Midbrain (tissue), 1 donor: ENCODE measurements around the gene PARN.
A peak's percentile ranks its signal among the peaks of the same experiment; 100 is the strongest.
"Not testable (repeated sequence)": the region's sequence is repeated elsewhere in the genome, so short reads cannot be mapped to it uniquely, and the experiment has no call there.

Experiments used
- DNase-seq: peaks from one replicate; lab custom pipeline; 2025; lab: John Stamatoyannopoulos, UW

The PARN gene

DNA sequence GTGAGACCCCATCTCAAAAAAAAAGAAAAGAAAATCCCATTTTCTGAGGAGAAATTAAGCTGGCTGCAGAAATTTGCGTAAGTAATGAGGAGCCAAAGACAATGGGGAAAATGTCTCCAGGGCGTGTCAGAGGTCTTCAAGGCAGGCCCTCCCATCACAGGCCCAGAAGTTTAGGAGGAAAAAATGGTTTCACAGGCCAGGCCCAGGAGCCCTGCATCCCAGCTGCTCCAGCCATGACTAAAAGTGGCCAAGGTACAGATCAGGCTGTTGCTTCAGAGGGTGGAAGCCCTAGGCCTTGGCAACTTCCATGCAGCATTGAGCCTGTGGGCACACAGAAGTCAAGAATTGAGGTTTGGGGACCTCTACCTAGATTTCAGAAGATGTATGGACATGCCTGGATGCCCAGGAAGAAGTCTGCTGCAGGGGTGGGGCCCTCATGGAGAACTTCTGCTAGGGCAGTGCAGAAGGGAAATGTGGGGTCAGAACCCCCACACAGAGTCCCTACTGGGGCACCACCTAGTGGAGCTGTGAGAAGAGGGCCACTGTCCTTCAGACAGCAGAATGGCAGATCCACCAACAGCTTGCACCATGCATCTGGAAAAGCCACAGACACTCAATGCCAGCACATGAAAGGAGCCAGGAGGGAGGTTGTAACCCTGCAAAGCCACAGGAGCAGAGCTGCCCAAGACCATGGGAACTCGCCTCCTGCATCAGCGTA is 55.2 kb downstream of the PARN start:
- DNase-seq, result not testable (repeated sequence)

GRCh38 chr16:14572535-14572934 is 57.5 kb downstream of the PARN start:
- DNase-seq, result no peak

GRCh38 chr16:14569213-14569612 is 60.8 kb downstream of the PARN start:
- DNase-seq, result no peak

GRCh38 chr16:14566599-14566998 is 63.5 kb downstream of the PARN start:
- DNase-seq, result no peak

GRCh38 chr16:14565688-14566025 is 64.4 kb downstream of the PARN start:
- no peak for DNase-seq

DNA sequence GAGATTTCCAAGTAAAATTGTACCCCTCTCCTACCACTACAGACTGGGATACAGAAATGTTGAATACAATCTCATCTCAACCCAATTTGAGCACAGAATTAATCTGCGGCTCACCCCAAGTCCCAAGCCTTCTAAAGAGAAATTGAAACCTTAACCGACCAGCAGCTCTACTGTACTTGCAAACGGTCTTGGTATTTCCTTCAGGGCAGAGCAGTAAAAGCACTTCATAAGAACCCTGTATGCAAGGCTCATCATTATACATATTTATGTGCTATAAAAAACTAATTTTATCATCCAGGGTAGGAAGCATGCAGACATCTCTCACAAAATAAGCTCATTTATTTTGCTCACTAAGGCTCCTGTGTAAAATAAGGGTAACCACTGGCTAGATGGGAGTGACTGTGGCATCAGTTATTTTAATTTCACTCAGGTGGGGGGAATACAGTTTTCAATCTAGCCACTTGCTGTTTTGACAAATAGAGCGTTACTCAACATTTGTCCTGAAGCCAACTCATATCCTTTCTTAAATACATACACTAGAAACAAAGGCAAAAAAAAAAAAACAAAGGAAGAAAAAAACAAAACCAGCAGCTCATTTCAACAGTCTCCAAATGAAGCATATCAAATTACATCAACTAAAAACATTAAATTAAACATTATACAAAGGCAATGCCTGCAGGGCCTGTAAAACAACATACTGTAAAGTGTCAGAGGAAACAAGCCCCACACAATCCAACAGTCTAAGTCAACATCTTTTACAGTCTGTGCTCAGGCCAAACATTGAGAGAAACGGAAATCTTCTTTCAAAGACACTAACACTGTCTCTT is 65.0 kb downstream of the PARN start:
- DNase-seq, result no peak

- no peak for DNase-seq
Measured at GRCh38 chr16:14564323-14564722, 65.7 kb downstream of the PARN start.

DNA sequence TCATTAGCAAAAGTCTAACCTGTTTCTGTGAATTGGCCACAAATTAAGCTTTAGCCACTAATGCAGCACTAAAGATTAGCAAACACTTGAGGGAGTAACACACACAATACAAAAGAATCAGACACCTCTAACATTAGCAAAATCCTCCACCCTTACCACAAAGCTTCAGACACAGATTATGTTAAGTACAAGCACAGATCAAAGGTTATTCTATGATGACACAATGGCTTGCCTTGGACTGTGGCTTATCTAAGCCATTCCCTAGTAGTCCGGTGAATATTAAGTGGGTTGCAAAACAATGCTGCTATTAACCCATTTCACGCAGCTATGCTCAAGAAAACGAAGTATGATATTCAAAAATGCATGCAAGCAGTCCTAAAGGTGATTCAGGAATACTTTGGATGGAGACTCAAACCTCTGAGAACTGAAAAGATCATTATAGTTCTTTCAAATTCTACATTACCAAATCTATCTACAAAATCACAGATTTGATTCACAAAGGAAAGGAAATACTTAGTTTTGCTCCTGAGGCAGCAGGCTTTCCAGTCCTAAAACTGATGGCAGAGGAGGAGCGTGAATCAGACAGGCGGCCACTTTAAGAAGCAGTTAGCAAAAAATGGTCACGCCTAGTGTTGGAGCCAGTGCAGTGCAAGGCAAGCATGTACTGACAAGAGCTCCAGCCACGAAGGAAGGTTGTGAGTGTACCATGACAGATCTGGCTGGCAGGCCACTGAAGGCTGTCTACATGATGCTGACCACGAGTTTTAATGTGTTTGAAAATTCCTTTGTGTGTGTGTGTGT is 67.2 kb downstream of the PARN start:
- no peak for DNase-seq

- no peak for DNase-seq
Measured at GRCh38 chr16:14560523-14560922, 69.5 kb downstream of the PARN start.

DNA sequence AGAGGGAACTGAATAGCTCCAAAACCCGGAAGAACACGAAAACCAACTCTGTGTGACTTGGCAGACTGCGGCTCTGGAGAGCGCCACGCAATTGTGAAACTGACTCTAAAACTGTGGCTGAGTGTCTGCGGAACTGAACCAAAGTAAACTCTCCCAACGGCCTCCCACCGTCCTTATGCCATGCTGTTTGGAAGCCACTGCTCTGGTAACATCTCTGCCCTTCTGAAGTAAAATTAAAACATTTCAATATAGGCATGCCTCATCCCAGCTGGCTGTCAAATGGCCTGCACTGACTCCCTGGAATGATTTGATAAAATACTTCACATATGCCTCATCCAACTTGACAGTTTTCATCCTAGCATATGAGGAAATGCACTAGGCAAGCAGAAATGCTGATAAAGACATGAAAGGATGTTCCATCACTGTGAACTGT is 70.2 kb downstream of the PARN start:
- DNase-seq, result peak; percentile 60

DNA sequence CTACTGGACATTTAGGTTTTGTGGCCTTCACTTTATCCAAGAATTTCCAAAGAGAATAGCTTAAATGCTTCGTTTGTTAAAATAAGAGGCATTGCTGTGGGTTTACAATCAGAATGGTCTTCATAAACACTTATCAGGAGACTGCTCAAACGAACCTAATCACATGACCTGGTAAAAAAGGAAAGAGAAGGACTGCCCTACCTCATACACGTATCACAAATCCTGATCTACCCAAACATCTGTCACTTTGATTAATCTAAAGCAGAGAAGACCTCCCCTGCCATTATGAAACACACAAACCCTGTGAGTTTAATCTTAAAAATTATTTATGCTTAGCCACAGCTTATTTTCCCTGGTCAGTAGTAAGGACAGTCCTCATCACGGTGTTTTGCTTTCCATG is 76.6 kb downstream of the PARN start:
- DNase-seq, result no peak

GRCh38 chr16:14549789-14550153 is 80.3 kb downstream of the PARN start:
- DNase-seq, result no peak

GRCh38 chr16:14548933-14549788 is 80.9 kb downstream of the PARN start:
- no peak for DNase-seq

GRCh38 chr16:14545346-14545884 is 84.6 kb downstream of the PARN start:
- DNase-seq, result no peak

DNA sequence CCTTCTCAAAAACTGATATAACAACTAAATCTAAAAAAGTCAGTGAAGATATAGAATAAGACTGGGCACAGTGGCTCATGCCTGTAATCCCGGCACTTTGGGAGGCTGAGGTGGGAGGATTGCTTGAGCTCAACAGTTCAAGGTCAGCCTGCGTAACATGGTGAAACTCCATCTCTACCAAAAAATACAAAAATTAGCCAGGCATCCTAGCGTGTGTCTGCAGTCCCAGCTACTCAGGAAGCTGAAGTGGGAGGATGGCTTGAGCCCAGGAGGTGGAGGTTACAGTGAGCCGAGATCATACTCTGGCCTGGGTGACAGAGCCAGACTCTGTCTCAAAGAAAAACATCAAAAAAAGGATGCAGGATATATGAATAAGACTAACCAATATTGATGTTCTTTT is 85.2 kb downstream of the PARN start:
- not testable (repeated sequence) for DNase-seq

DNA sequence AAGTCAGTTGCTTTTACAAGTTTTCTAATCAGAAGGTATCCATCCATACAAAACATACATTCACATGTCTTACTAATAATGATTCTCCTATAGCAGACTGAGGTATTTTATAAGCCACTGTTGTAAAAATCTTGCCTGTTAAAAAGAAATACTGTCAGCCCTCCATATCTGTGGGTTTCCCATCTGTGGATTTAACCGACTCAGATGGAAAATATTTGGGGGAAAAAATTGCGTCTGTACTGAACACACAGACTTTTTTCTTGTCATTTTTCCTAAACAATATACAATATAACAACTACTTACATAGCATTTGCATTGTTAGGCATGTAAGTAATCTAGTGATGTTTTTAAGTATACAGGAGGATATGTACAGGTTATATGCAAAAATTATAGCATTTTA is 90.4 kb downstream of the PARN start:
- DNase-seq, result no peak

GRCh38 chr16:14539156-14539555 is 90.9 kb downstream of the PARN start:
- no peak for DNase-seq

- DNase-seq, result no peak
Measured at GRCh38 chr16:14538604-14539003, 91.5 kb downstream of the PARN start.

- DNase-seq, result no peak
Measured at GRCh38 chr16:14531613-14532012, 98.4 kb downstream of the PARN start.

- no peak for DNase-seq
Measured at GRCh38 chr16:14531101-14531500, 99.0 kb downstream of the PARN start.

DNA sequence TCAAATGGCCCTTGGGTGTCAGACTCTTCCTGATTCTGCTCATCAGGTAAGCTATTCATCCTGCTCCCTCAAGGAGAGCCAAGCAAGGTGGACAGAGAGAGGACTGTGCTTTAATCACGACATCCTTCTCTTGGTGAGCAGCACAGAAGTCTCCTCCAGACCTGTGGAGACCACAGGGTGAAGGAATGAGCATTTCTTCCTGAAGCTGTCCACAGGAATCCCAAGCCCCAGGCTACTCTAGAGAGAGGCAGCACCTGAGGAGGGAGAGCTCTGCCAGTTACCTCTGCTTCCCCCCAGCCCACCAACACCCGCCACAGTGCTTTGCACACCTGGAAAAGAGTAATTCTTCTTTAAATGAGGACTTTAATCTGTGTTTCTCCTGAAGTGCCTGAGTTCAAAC is 100.0 kb downstream of the PARN start:
- DNase-seq, result no peak
